HUES48 (cell line): ENCODE results near the gene KIFAP3.
"Not testable (repeated sequence)": the region's sequence is repeated elsewhere in the genome, so short reads cannot be mapped to it uniquely, and the experiment has no call there.

ENCODE experiments used
- H3K27ac ChIP-seq: one replicate; pipeline ENCODE4 v1.7.0; 2013; ENCODE audit warnings: low read depth, low read length, inconsistent platforms
- H3K27me3 ChIP-seq: 2 replicates; pipeline ENCODE4 v1.6.1; 2013; ENCODE audit warnings: mild to moderate bottlenecking, low read length; ENCODE audit not compliant: control insufficient read depth, insufficient read depth
- H3K36me3 ChIP-seq: 2 replicates; pipeline ENCODE4 v1.6.1; 2013; ENCODE audit warnings: low read length; ENCODE audit not compliant: control insufficient read depth, insufficient read depth
- H3K4me1 ChIP-seq: 2 replicates; pipeline ENCODE4 v1.6.1; 2013; ENCODE audit warnings: mild to moderate bottlenecking, low read length; ENCODE audit not compliant: control insufficient read depth, insufficient read depth
- H3K4me3 ChIP-seq: 2 replicates; pipeline ENCODE4 v1.5.1; 2013; ENCODE audit warnings: mild to moderate bottlenecking, low read depth, low read length
- H3K9ac ChIP-seq: 2 replicates; pipeline ENCODE4 v1.6.1; 2013; ENCODE audit warnings: mild to moderate bottlenecking, low read depth, low read length, moderate library complexity
- H3K9me3 ChIP-seq: 2 replicates; pipeline ENCODE4 v1.6.1; 2013; ENCODE audit warnings: low read length; ENCODE audit not compliant: control insufficient read depth, insufficient read depth

Gene KIFAP3

GRCh38 chr1:169884634-169885033 is 189.9 kb downstream of the KIFAP3 start:
- no peak overlapping the region for H3K4me3 ChIP-seq
- H3K27me3 ChIP-seq, result no peaks in the 10 kb centered on the region
- no peak overlapping the region for H3K27ac ChIP-seq
- H3K9ac ChIP-seq, result no peak overlapping the region
- H3K9me3 ChIP-seq, result no peaks in the 10 kb centered on the region
- peaks cover 35% of the 10 kb centered on the region for H3K36me3 ChIP-seq
- H3K4me1 ChIP-seq, result no peaks in the 10 kb centered on the region

- no peaks in the 10 kb centered on the region for H3K27me3 ChIP-seq
- no peaks in the 10 kb centered on the region for H3K9me3 ChIP-seq
- H3K4me3 ChIP-seq, result no peak overlapping the region
- H3K4me1 ChIP-seq, result no peaks in the 10 kb centered on the region
- no peak overlapping the region for H3K9ac ChIP-seq
- H3K36me3 ChIP-seq, result peaks cover 39% of the 10 kb centered on the region
- H3K27ac ChIP-seq, result no peak overlapping the region
Measured at GRCh38 chr1:169882039-169882511, 192.4 kb downstream of the KIFAP3 start.

- no peak overlapping the region for H3K4me3 ChIP-seq
- peaks cover 36% of the 10 kb centered on the region for H3K36me3 ChIP-seq
- no peak overlapping the region for H3K27ac ChIP-seq
- H3K4me1 ChIP-seq, result no peaks in the 10 kb centered on the region
- H3K9ac ChIP-seq, result no peak overlapping the region
- no peaks in the 10 kb centered on the region for H3K27me3 ChIP-seq
- no peaks in the 10 kb centered on the region for H3K9me3 ChIP-seq
Measured at GRCh38 chr1:169879034-169879840, 195.3 kb downstream of the KIFAP3 start.

- Histone ChIP-seq H3K27ac (no peak overlapping the region), H3K9ac (no peak overlapping the region), H3K36me3 (peaks cover 44% of the 10 kb centered on the region), H3K4me1 (no peaks in the 10 kb centered on the region), H3K9me3 (no peaks in the 10 kb centered on the region), H3K27me3 (no peaks in the 10 kb centered on the region), H3K4me3 (no peak overlapping the region)
Measured at GRCh38 chr1:169878498-169878897, 196.0 kb downstream of the KIFAP3 start.

GRCh38 chr1:169877800-169878491 is 196.5 kb downstream of the KIFAP3 start:
- no peak overlapping the region for H3K9ac ChIP-seq
- H3K27ac ChIP-seq, result no peak overlapping the region

GRCh38 chr1:169874229-169874628 is 200.3 kb downstream of the KIFAP3 start:
- Histone ChIP-seq H3K36me3 (peaks cover 75% of the 10 kb centered on the region), H3K9ac (no peak overlapping the region)

More at GRCh38 chr1:169877800-169878491, 196.5 kb downstream of the KIFAP3 start:
- Histone ChIP-seq H3K4me3 (no peak overlapping the region), H3K9me3 (peaks cover under 1% of the 10 kb centered on the region), H3K36me3 (peaks cover 46% of the 10 kb centered on the region), H3K4me1 (no peaks in the 10 kb centered on the region), H3K27me3 (no peaks in the 10 kb centered on the region)

GRCh38 chr1:169873582-169874199 is 200.8 kb downstream of the KIFAP3 start:
- no peak overlapping the region for H3K27ac ChIP-seq
- H3K36me3 ChIP-seq, result peaks cover 78% of the 10 kb centered on the region
- H3K9me3 ChIP-seq, result peaks cover 10% of the 10 kb centered on the region
- no peak overlapping the region for H3K9ac ChIP-seq
- no peaks in the 10 kb centered on the region for H3K27me3 ChIP-seq
- no peaks in the 10 kb centered on the region for H3K4me1 ChIP-seq
- H3K4me3 ChIP-seq, result no peak overlapping the region

More at GRCh38 chr1:169874229-169874628, 200.3 kb downstream of the KIFAP3 start:
- Histone ChIP-seq H3K27me3 (no peaks in the 10 kb centered on the region), H3K4me1 (no peaks in the 10 kb centered on the region), H3K4me3 (no peak overlapping the region), H3K9me3 (peaks cover 10% of the 10 kb centered on the region), H3K27ac (no peak overlapping the region)

GRCh38 chr1:169872906-169873305 is 201.6 kb downstream of the KIFAP3 start:
- H3K36me3 ChIP-seq, result peaks cover 80% of the 10 kb centered on the region
- H3K9ac ChIP-seq, result no peak overlapping the region
- H3K27ac ChIP-seq, result no peak overlapping the region
- H3K4me3 ChIP-seq, result no peak overlapping the region
- H3K4me1 ChIP-seq, result no peaks in the 10 kb centered on the region
- peaks cover 10% of the 10 kb centered on the region for H3K9me3 ChIP-seq
- no peaks in the 10 kb centered on the region for H3K27me3 ChIP-seq

- not testable (repeated sequence) for H3K27ac ChIP-seq, H3K4me3 ChIP-seq, H3K9ac ChIP-seq, H3K27me3 ChIP-seq, H3K4me1 ChIP-seq
- H3K36me3 ChIP-seq, result peaks cover 81% of the 10 kb centered on the region
- H3K9me3 ChIP-seq, result peaks cover 10% of the 10 kb centered on the region
Measured at GRCh38 chr1:169871988-169872387, 202.5 kb downstream of the KIFAP3 start.
